C1 segment of cervical spinal cord (tissue), 14 donors: ENCODE results near the gene CYP24A1.

ENCODE experiments used
- DNase-seq, 14 donors: peaks; one replicate each; lab custom pipeline; 2025; lab: John Stamatoyannopoulos, UW

Gene CYP24A1

DNA sequence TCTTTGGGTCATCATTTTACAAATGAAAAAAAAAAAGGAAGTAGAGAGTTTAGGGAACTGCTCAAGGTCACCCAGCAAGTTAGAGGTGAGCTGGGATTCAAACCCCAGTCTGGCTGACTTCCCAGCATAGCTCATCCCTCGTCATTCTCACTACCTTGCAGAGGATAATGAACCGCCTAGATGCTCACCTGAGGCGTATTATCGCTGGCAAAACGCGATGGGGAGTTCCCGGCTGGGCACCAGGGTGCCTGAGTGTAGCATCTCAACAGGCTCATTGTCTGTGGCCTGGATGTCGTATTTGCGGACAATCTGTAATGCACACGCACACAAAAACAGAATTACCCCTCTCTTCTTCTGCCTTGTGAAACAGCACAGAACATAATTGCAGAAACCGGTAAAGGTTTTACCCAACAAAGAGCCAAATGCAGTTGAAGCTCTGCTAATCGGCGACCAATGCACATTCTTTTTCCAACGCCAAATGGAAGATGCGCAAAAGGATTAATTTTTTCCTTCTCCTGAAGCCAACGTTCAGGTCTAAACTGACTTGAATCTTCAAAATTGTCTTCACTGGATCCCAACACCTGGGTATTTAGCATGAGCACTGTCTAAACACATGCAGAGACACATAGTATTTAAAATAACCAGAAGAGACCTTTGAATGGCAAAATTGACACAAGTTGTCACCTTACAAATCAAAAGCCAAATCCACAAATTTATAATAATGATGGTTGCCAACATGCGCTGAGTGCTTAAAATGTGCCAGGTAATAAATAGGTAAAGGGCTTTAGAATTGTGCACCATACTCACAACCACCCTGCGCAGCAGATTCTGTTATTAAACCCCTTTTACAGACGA is 16.6 kb downstream of the CYP24A1 start:
- no peak for DNase-seq

DNA sequence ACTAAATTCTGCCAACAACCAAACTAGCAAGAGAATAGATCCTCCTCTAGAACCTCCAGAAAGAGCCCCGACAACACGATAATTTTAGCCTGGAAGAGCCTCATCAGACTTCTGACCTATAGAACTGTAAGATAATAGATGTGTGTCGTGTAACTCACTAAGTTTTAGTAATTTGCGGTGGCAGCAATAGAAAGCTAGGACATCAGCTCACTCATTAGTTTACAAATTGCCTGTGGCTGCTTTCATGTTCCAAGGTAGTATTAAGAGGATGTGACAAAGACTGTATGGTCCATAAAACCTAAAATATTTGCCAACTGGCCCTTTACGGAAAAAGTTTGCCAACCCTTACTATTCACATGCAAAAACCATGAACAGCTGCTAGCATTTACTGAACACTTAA is 17.3 kb downstream of the CYP24A1 start:
- no peak for DNase-seq

- no peak for DNase-seq
Observed at GRCh38 chr20:54155736-54156317, 18.0 kb downstream of the CYP24A1 start.

DNA sequence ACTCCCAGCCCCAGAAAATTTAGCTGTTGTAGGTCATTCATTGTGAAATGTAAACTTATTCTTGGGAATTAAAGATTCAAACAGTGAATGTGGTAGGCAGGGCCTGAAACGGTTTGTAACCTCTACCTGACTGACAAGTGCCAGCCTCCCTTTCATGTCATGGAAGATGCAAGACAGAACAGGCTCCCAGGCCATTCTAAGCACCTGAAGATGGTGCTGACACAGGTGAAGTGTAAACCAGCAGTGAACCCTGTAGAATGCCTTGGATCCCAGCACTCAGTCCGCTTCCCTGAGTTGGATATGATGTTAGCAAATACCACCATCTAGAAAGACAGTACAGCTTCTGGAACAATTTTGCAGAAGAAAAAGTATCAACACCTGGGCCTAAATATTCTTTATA is 19.3 kb downstream of the CYP24A1 start:
- DNase-seq, result no peak

DNA sequence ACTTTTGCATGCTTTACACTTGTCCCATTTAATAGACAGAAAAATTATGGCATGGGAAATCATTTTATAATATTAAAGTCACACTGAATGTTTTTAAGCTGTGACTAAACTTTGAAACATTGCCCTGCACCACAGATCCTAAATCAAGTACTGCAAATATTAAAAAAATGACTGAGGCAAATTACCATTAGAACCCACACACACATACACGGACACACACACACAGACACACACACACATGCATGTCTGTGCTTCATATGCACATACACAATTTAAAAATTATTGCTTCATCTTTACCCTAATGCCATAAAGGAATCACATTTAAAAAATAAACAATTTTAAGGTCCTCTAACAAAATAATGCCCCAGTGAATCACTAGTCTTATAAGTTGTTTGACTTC is 19.9 kb downstream of the CYP24A1 start:
- DNase-seq, result no peak

- no peak for DNase-seq
Observed at GRCh38 chr20:54153041-54153327, 20.8 kb downstream of the CYP24A1 start.

GRCh38 chr20:54152227-54153040 is 21.4 kb downstream of the CYP24A1 start:
- DNase-seq, result no peak

DNA sequence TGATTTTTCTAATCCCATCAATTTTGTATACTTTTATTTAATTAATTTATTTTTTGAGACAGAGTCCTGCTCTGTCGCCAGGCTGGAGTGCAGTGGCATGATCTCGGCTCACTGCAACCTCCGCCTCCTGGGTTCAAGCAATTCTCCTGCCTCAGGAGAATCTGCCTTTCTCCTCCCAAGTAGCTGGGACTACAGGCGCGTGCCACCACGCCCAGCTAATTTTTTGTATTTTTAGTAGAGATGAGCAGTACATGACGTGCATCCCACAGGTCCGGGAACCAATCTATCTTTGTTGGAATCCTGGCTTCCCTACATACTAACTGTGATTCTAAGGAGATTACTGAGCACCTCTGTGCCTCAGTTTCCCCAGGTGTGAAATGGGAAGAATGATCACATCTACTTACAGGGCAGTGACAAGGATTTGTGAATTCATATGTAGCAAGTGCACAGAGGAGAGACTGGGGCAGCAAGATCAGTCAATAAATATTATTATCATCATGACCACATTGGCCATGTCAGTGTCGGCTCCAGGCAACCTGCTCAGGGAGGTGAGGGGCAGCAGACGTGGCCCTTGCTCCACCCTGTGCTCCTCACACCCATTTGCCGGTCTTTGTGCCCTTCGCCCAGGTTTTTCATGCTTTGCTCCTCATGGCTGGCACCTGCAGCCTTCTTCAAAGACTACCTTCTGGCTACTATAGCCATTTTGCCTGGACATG is 22.1 kb downstream of the CYP24A1 start:
- no peak for DNase-seq

GRCh38 chr20:54151075-54151439 is 22.7 kb downstream of the CYP24A1 start:
- DNase-seq, result no peak

GRCh38 chr20:54149765-54150264 is 24.0 kb downstream of the CYP24A1 start:
- no peak for DNase-seq

DNA sequence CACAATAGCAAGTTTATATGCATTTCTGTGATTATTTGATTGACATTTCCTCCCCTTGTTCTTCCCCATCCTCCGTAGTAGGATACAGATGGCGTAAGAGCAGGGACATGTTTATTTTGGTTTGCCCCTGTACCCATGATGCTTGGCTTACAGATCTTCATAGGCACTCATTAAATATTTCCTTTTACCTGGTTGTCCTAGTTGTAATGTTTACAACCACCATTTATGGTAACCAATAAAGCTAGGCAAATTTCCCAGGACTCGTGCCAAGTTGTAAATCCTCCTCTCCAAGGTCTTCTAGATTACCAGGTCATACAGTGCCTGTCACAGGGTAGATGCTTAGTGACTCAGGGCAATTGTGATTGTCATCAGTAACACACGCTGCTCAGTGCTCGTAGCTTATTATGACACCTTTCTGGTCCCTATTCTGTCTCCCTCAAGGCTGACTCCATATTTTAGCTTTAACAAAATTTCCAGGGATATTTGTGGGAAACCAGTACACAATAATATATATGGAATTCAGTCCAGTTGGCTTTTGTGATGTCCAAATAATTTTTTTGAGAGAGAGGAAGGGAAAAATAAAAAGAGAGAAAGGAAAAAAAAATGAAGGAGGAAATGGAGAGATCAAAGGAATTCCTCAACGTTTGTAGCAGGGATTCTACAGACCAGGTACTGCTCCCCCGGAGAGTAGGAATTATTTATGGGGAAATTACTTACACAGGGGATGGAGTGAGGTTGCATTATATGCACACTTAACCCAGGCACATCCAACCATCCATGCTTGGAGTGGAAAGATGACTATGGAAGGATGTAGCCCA is 24.6 kb downstream of the CYP24A1 start:
- no peak for DNase-seq

- DNase-seq, result no peak
Observed at GRCh38 chr20:54146672-54147071, 27.1 kb downstream of the CYP24A1 start.

GRCh38 chr20:54144847-54145414 is 28.9 kb downstream of the CYP24A1 start:
- no peak for DNase-seq

GRCh38 chr20:54140927-54141566 is 32.7 kb downstream of the CYP24A1 start:
- no peak for DNase-seq

DNA sequence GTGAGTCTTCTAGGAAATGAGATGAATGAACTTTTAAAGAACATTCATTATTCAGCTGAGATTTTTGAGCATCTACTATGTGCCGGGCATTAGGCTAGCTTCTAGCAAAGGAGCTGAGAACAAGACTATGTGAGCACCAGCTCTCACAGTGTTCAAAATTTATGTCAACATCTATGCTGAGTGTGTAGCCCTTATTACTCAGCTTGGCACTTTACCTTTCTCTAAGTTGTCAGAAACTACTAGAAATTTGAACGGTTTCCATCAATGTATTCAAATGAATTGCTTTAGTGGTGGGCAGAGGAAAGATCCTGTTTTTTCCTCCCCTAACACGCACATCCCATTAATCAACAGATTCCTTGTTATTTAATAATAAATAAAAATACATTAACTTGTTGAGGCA is 33.3 kb downstream of the CYP24A1 start:
- DNase-seq, result no peak

- no peak for DNase-seq
Observed at GRCh38 chr20:54140067-54140466, 33.7 kb downstream of the CYP24A1 start.

- DNase-seq, result no peak
Observed at GRCh38 chr20:54139188-54139587, 34.6 kb downstream of the CYP24A1 start.

DNA sequence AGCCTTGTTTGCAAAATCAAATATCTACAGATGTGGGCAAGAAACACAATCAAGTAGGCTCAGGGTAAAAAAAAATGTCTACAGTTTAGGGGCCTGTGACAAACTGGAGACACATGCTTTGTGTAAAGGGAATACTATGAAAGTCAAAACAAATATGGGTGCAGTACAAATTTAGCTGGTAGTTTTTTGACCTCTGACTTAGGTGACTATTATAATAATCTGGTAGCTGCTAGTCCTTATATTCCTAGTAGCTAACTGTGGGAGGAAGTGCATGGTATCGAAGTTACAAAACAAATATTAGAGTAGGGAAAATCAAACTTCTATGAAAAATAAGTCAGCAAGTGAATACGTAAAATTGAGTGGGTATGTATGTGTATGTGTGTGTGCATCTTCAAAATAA is 35.4 kb downstream of the CYP24A1 start:
- no peak for DNase-seq

- DNase-seq, result no peak
Observed at GRCh38 chr20:54137115-54137514, 36.7 kb downstream of the CYP24A1 start.
